Cardiac muscle cell (in vitro differentiated cells and primary cell): ENCODE results near the gene INTS4. TPM values are rescaled to one million over a fixed set of nuclear protein-coding genes. Genes with fewer than 3 reads are reported as not detected.

Experiments
- DNase-seq, 2 donors: peaks; one replicate each; pipeline versions ENCODE4 v3.0.0 to v3.0.0-alpha.2; 2010 to 2017; ENCODE audit warnings: low read depth in 1 of 2, low spot score in 1 of 2
- H3K27ac ChIP-seq: fragments of 200-600 bp; sonication (generic); 2 replicates; pipeline ENCODE4 v1.5.1; 2016
- H3K27me3 ChIP-seq: fragments of 200-600 bp; sonication (generic); 2 replicates; pipeline ENCODE4 v1.6.0; 2016; ENCODE audit warnings: control low read depth
- H3K36me3 ChIP-seq: fragments of 200-600 bp; sonication (generic); 2 replicates; pipeline ENCODE4 v1.5.1; 2016; ENCODE audit warnings: control low read depth
- H3K4me1 ChIP-seq: fragments of 200-600 bp; sonication (generic); 2 replicates; pipeline ENCODE4 v1.8.1; 2017; ENCODE audit warnings: low read depth, mild to moderate bottlenecking, mixed run types
- H3K4me3 ChIP-seq: fragments of 200-600 bp; sonication (generic); 2 replicates; pipeline ENCODE4 v1.5.1; 2016; ENCODE audit warnings: mild to moderate bottlenecking
- H3K9me3 ChIP-seq: fragments of 200-600 bp; sonication (generic); 2 replicates; pipeline ENCODE4 v1.5.1; 2017; ENCODE audit warnings: low read depth, mild to moderate bottlenecking, control low read depth
- polyA plus RNA-seq: library from polyadenylated mRNA; unstranded; fragments of >200 nt; fragmentation: Nextera tagmentation; extraction: Ambion mirVana; gene quantifications from 2 replicates; pipeline ENCODE4 v1.2.1, GENCODE V29; 2016
- total RNA-seq: library from RNA; depleted of rRNA; stranded (reverse); fragments of >200 nt; gene quantifications from 2 replicates; pipeline ENCODE4 v1.2.3, GENCODE V29; 2016
- TF ChIP-seq, protein P1 (sequence below): IDR thresholded peaks from 2 replicates; pipeline ENCODE4 v1.5.1; 2012; ENCODE audit warnings: low read depth, mild to moderate bottlenecking, low read length

The INTS4 gene
- total and polyA plus RNA-seq, 2 experiments from 2014 or later = 29.4 to 30.5 TPM

GRCh38 chr11:77833302-77833701 lies 161.2 kb downstream of the INTS4 start:
- TF ChIP-seq, protein P1, sequence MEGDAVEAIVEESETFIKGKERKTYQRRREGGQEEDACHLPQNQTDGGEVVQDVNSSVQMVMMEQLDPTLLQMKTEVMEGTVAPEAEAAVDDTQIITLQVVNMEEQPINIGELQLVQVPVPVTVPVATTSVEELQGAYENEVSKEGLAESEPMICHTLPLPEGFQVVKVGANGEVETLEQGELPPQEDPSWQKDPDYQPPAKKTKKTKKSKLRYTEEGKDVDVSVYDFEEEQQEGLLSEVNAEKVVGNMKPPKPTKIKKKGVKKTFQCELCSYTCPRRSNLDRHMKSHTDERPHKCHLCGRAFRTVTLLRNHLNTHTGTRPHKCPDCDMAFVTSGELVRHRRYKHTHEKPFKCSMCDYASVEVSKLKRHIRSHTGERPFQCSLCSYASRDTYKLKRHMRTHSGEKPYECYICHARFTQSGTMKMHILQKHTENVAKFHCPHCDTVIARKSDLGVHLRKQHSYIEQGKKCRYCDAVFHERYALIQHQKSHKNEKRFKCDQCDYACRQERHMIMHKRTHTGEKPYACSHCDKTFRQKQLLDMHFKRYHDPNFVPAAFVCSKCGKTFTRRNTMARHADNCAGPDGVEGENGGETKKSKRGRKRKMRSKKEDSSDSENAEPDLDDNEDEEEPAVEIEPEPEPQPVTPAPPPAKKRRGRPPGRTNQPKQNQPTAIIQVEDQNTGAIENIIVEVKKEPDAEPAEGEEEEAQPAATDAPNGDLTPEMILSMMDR = no peak
- no peaks in the 10 kb centered on the region for H3K4me1 ChIP-seq
- H3K36me3 ChIP-seq = no peaks in the 10 kb centered on the region
- DNase-seq = no peak
- H3K9me3 ChIP-seq = no peaks in the 10 kb centered on the region
- no peak overlapping the region for H3K27ac ChIP-seq
- no peak overlapping the region for H3K4me3 ChIP-seq
- no peaks in the 10 kb centered on the region for H3K27me3 ChIP-seq

DNA sequence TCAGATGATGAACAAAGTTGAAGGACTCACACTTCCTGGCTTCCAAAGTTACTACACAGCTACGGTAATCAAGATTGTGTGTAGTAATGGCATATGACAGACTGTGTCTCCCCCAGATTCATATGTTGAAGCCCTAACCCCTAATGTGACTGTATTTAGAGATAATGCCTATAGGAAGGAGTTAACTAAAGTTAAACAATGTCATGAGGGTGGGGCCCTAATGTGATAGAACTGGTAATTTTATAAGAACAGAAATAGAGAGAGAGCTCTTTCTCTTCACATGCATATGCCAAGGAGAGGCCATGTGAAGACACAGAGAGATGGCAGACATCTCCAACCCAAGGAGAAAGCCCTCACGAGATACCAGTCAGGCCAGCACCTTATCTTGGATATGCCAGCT lies 165.5 kb downstream of the INTS4 start:
- no peak overlapping the region for H3K27ac ChIP-seq
- no peaks in the 10 kb centered on the region for H3K27me3 ChIP-seq
- H3K4me3 ChIP-seq = no peak overlapping the region
- TF ChIP-seq, protein P1 = no peak
- no peak for DNase-seq
- H3K4me1 ChIP-seq = peaks cover 7% of the 10 kb centered on the region
- no peaks in the 10 kb centered on the region for H3K9me3 ChIP-seq
- H3K36me3 ChIP-seq = no peaks in the 10 kb centered on the region

Other genes with a start within 250 kb of the INTS4 start
- gene RSF1, start 173.9 kb downstream of the INTS4 start, total RNA-seq = 47.0 and 81.7 TPM in 2 replicates
- 68.9 and 117 TPM in 2 replicates for gene RSF1, start 173.9 kb downstream of the INTS4 start, polyA plus RNA-seq
- 62.6 and 74.5 TPM in 2 replicates for gene AAMDC, start 173.5 kb downstream of the INTS4 start, total RNA-seq
- gene AAMDC, start 173.5 kb downstream of the INTS4 start, polyA plus RNA-seq = 157 and 169 TPM in 2 replicates
- 0.45 and 0.81 TPM in 2 replicates for gene KCTD14, start 28.6 kb upstream of the INTS4 start, total RNA-seq
- gene KCTD14, start 28.6 kb upstream of the INTS4 start, polyA plus RNA-seq = 0.23 and 0.96 TPM in 2 replicates
- gene THRSP, start 69.2 kb upstream of the INTS4 start, total RNA-seq = not detected in 2 replicates
- 0.44 TPM in 1 of 2 replicates, not detected in the other for gene THRSP, start 69.2 kb upstream of the INTS4 start, polyA plus RNA-seq
- 123 and 247 TPM in 2 replicates for gene NDUFC2, start 85.2 kb upstream of the INTS4 start, total RNA-seq
- gene NDUFC2, start 85.2 kb upstream of the INTS4 start, polyA plus RNA-seq = 574 and 689 TPM in 2 replicates
- 25.9 and 38.4 TPM in 2 replicates for gene ALG8, start 145.0 kb upstream of the INTS4 start, total RNA-seq
- 74.1 and 75.4 TPM in 2 replicates for gene ALG8, start 145.0 kb upstream of the INTS4 start, polyA plus RNA-seq
- gene KCTD21, start 194.0 kb upstream of the INTS4 start, total RNA-seq = 8.6 and 15.8 TPM in 2 replicates
- 4.8 and 5.8 TPM in 2 replicates for gene KCTD21, start 194.0 kb upstream of the INTS4 start, polyA plus RNA-seq
- 25.1 and 35.0 TPM in 2 replicates for gene USP35, start 194.3 kb upstream of the INTS4 start, total RNA-seq
- gene USP35, start 194.3 kb upstream of the INTS4 start, polyA plus RNA-seq = 11.1 and 13.3 TPM in 2 replicates